ENCODE data around the gene CSMD2. TPM values are rescaled to one million over a fixed set of nuclear protein-coding genes. Genes with fewer than 3 reads are reported as not detected.

The CSMD2 gene
- total RNA-seq, 4 donors from 2014 or later = 0.16 to 1.00 (median 0.27) TPM; not detected in 1

GRCh38 chr1:33661811-33662454, 503.1 kb downstream of the CSMD2 start:
- Histone ChIP-seq H3K9me3 (no peaks in the 10 kb centered on the region), H3K4me1 (no peaks in the 10 kb centered on the region), H3K4me3 (no peak overlapping the region), H3K27ac (no peak overlapping the region), H3K27me3 (no peaks in the 10 kb centered on the region), H3K36me3 (no peaks in the 10 kb centered on the region)
- WGBS, 2 donors (ENCODE audit: low coverage in 1 of 2) = 57% methylated on average over 6 of the region's 6 CpGs; no CpG with 5 or more reads in 1 of the 2 donors
- no peak for DNase-seq
- TF ChIP-seq EP300 (IDR thresholded peaks at IDR 0.05; ENCODE audit: low read depth) = no peak
- no peak for TF ChIP-seq CTCF (IDR thresholded peaks at IDR 0.05)
- TF ChIP-seq POLR2AphosphoS5 (IDR thresholded peaks at IDR 0.05) = no peak
- intact Hi-C loops (cut with DNase I; ENCODE audit: low total_unique reads) = no loop called here
- in situ Hi-C loops (cut with MboI; ENCODE audit: low pct_ligation_motif_present in 1 of 4, low pct_unique_long_range_greater_than_20kb in 1 of 4, low sequenced_read_pairs in 3 of 4) = no loop called here

- Histone ChIP-seq H3K4me3 (no peak overlapping the region), H3K27me3 (no peaks in the 10 kb centered on the region), H3K27ac (no peak overlapping the region), H3K4me1 (no peaks in the 10 kb centered on the region), H3K36me3 (no peaks in the 10 kb centered on the region), H3K9me3 (no peaks in the 10 kb centered on the region)
- WGBS, 2 donors (ENCODE audit: low coverage in 1 of 2) = 81 to 82% methylated on average over 6 to 8 of the region's 8 CpGs
- in situ Hi-C loops (cut with MboI; ENCODE audit: low pct_ligation_motif_present in 1 of 4, low pct_unique_long_range_greater_than_20kb in 1 of 4, low sequenced_read_pairs in 3 of 4) = no loop called here
- intact Hi-C loops (cut with DNase I; ENCODE audit: low total_unique reads) = no loop called here
- TF ChIP-seq EP300 (IDR thresholded peaks at IDR 0.05; ENCODE audit: low read depth) (no peak), POLR2A (IDR thresholded peaks at IDR 0.05) (no peak), POLR2AphosphoS5 (IDR thresholded peaks at IDR 0.05) (no peak), CTCF (IDR thresholded peaks at IDR 0.05) (no peak)
- DNase-seq = no peak
These were observed 504.1 kb downstream of the CSMD2 start for GRCh38 chr1:33660956-33661355.

GRCh38 chr1:33660244-33660643, 504.8 kb downstream of the CSMD2 start:
- Histone ChIP-seq H3K36me3 (no peaks in the 10 kb centered on the region), H3K27ac (no peak overlapping the region), H3K4me3 (no peak overlapping the region), H3K9me3 (no peaks in the 10 kb centered on the region), H3K4me1 (no peaks in the 10 kb centered on the region), H3K27me3 (no peaks in the 10 kb centered on the region)
- TF ChIP-seq EP300 (IDR thresholded peaks at IDR 0.05; ENCODE audit: low read depth) (no peak), POLR2AphosphoS5 (IDR thresholded peaks at IDR 0.05) (peak in 1 of 3 donors; percentile 54)
- no peak for DNase-seq
- intact Hi-C loops (cut with DNase I; ENCODE audit: low total_unique reads) = no loop called here
- in situ Hi-C loops (cut with MboI; ENCODE audit: low pct_ligation_motif_present in 1 of 4, low pct_unique_long_range_greater_than_20kb in 1 of 4, low sequenced_read_pairs in 3 of 4) = no loop called here
- WGBS, 2 donors (ENCODE audit: low coverage in 1 of 2) = 27 to 60% methylated on average over 2 to 5 of the region's 5 CpGs

- WGBS, 2 donors (ENCODE audit: low coverage in 1 of 2) = 68 to 78% methylated on average over 4 of the region's 4 CpGs
- no peaks in the 10 kb centered on the region for H3K4me1 ChIP-seq
- in situ Hi-C loops (cut with MboI; ENCODE audit: low pct_ligation_motif_present in 1 of 4, low pct_unique_long_range_greater_than_20kb in 1 of 4, low sequenced_read_pairs in 3 of 4) (no loop called here), intact Hi-C loops (cut with DNase I; ENCODE audit: low total_unique reads) (no loop called here)
- no peak overlapping the region for H3K4me3 ChIP-seq
- no peak for DNase-seq
- H3K9me3 ChIP-seq = no peaks in the 10 kb centered on the region
- no peak overlapping the region for H3K27ac ChIP-seq
- TF ChIP-seq POLR2AphosphoS5 (IDR thresholded peaks at IDR 0.05) (no peak), EP300 (IDR thresholded peaks at IDR 0.05; ENCODE audit: low read depth) (no peak), CTCF (IDR thresholded peaks at IDR 0.05) (no peak), POLR2A (IDR thresholded peaks at IDR 0.05) (no peak)
- no peaks in the 10 kb centered on the region for H3K27me3 ChIP-seq
- no peaks in the 10 kb centered on the region for H3K36me3 ChIP-seq
These were observed 505.4 kb downstream of the CSMD2 start for GRCh38 chr1:33659641-33660040.

GRCh38 chr1:33657833-33658232, 507.2 kb downstream of the CSMD2 start:
- Histone ChIP-seq H3K27ac (no peak overlapping the region), H3K4me1 (no peaks in the 10 kb centered on the region), H3K27me3 (no peaks in the 10 kb centered on the region), H3K36me3 (no peaks in the 10 kb centered on the region), H3K4me3 (no peak overlapping the region), H3K9me3 (no peaks in the 10 kb centered on the region)
- no peak for TF ChIP-seq EP300 (IDR thresholded peaks at IDR 0.05; ENCODE audit: low read depth)
- no peak for TF ChIP-seq POLR2A (IDR thresholded peaks at IDR 0.05)
- no peak for TF ChIP-seq CTCF (IDR thresholded peaks at IDR 0.05)
- no peak for TF ChIP-seq POLR2AphosphoS5 (IDR thresholded peaks at IDR 0.05)
- WGBS, 2 donors (ENCODE audit: low coverage in 1 of 2) = 88% methylated on average over 12 of the region's 12 CpGs; no CpG with 5 or more reads in 1 of the 2 donors
- intact Hi-C loops (cut with DNase I; ENCODE audit: low total_unique reads) = no loop called here
- in situ Hi-C loops (cut with MboI; ENCODE audit: low pct_ligation_motif_present in 1 of 4, low pct_unique_long_range_greater_than_20kb in 1 of 4, low sequenced_read_pairs in 3 of 4) = no loop called here
- no peak for DNase-seq

All from transverse colon (tissue), 4 donors.